ENCODE measurements around the gene LCP1. TPM values are rescaled to one million over a fixed set of nuclear protein-coding genes. Genes with fewer than 3 reads are reported as not detected.

LCP1 gene
- polyA plus RNA-seq, 1 of the 3 experiments (the other 2 are of a cell fraction) = 0.03 TPM

- CTCF ChIA-PET = interaction anchor here (1.2 to 3.5 kb wide), 2 partner anchors 39 to 314 kb away, joined by 3 to 20 read pairs; no protein-coding TSS in a partner anchor
- Histone ChIP-seq H3K4me3 (ENCODE audit: low read depth in 2 of 2, low read length in 1 of 2) (no peak overlapping the region), H4K20me1 (ENCODE audit: insufficient read depth) (no peaks in the 10 kb centered on the region), H3K27me3 (ENCODE audit: insufficient read depth) (no peaks in the 10 kb centered on the region), H3K9ac (no peak overlapping the region), H3K9me3 (no peaks in the 10 kb centered on the region), H3F3A (replicated peaks; ENCODE audit: insufficient read depth) (no peaks in the 10 kb centered on the region), H3K27ac (ENCODE audit: low read depth in 2 of 2, low read length in 1 of 2) (no peak overlapping the region), H3K4me2 (no peak overlapping the region), H3K79me2 (ENCODE audit: insufficient read depth) (no peaks in the 10 kb centered on the region), H3K4me1 (ENCODE audit: control insufficient read depth in 1 of 2, insufficient read depth in 2 of 2, low read depth in 1 of 2, low read length in 1 of 2) (peaks cover 0 to 34% of the 10 kb centered on the region in 2 experiments; a peak in 3 of 4 replicates), H3K9me2 (no peaks in the 10 kb centered on the region), H3K36me3 (replicated peaks in 1 of 2; ENCODE audit: control insufficient read depth in 1 of 2, insufficient read depth in 2 of 2, low read length in 1 of 2) (no peaks in the 10 kb centered on the region), H2AFZ (ENCODE audit: low read depth) (no peak overlapping the region)
- POLR2A ChIA-PET = interaction anchor here (0.7 kb wide), 1 partner anchor 19 kb away, joined by 4 read pairs; no protein-coding TSS in a partner anchor
- DNase-seq = no peak
- WGBS (ENCODE audit: low lambda C conversion rate) = 85% methylated on average over 2 of the region's 2 CpGs
- no peak for TF ChIP-seq SIN3A (IDR thresholded peaks at IDR 0.05; ENCODE audit: borderline replicate concordance, low read depth, low read length)
- no peak for TF ChIP-seq MAX (IDR thresholded peaks at IDR 0.05; ENCODE audit: low read depth)
- TF ChIP-seq NRF1 (IDR thresholded peaks at IDR 0.05; ENCODE audit: low read depth, low read length) = no peak
- no peak for TF ChIP-seq POLR2AphosphoS5 (IDR thresholded peaks at IDR 0.05; ENCODE audit: low read depth, low read length)
- TF ChIP-seq RXRA (IDR thresholded peaks at IDR 0.05; ENCODE audit: borderline replicate concordance, low read depth) = no peak
- no peak for TF ChIP-seq PBX3 (IDR thresholded peaks at IDR 0.05)
- no peak for TF ChIP-seq ZBTB33 (IDR thresholded peaks at IDR 0.05; ENCODE audit: borderline replicate concordance, low read depth)
- TF ChIP-seq USF1 (IDR thresholded peaks at IDR 0.05; ENCODE audit: borderline replicate concordance, low read depth) = no peak
- no peak for TF ChIP-seq GATA2 (CRISPR knock-in tag; IDR thresholded peaks at IDR 0.05)
- TF ChIP-seq RFX5 (IDR thresholded peaks at IDR 0.05; ENCODE audit: low read length) = no peak
- TF ChIP-seq GABPA (IDR thresholded peaks at IDR 0.05; ENCODE audit: low read depth) = no peak
- TF ChIP-seq USF2 (IDR thresholded peaks at IDR 0.05; ENCODE audit: borderline replicate concordance, low read depth, low read length) = no peak
- TF ChIP-seq MXI1 (IDR thresholded peaks at IDR 0.05; ENCODE audit: low read depth, low read length) = no peak
- TF ChIP-seq TCF12 (IDR thresholded peaks at IDR 0.05) = no peak
- TF ChIP-seq REST (IDR thresholded peaks at IDR 0.05; ENCODE audit: low read depth, low read length) = no peak
Observed at GRCh38 chr13:46121033-46121432, 60.9 kb downstream of the LCP1 start.
